Hepatocyte (in vitro differentiated cells): Measurements from ENCODE around the gene FLRT1. TPM values are rescaled to one million over a fixed set of nuclear protein-coding genes. Genes with fewer than 3 reads are reported as not detected.

ENCODE experiments used
- DNase-seq: peaks from one replicate; pipeline ENCODE4 v3.0.0-alpha.2; 2016; ENCODE audit warnings: low spot score
- H2AFZ ChIP-seq: fragments of 200-600 bp; sonication (generic); 2 replicates; pipeline ENCODE4 v1.6.0; 2016; ENCODE audit warnings: antibody characterized with exemption, mild to moderate bottlenecking
- H3K27ac ChIP-seq: fragments of 200-600 bp; sonication (generic); 2 replicates; pipeline ENCODE4 v1.5.1; 2016; ENCODE audit warnings: mild to moderate bottlenecking
- H3K27me3 ChIP-seq: fragments of 200-600 bp; sonication (generic); 2 replicates; pipeline ENCODE4 v1.6.1; 2016
- H3K36me3 ChIP-seq: fragments of 200-600 bp; sonication (generic); replicated peaks from 2 replicates; pipeline ENCODE4 v1.5.1; 2016; ENCODE audit warnings: low read depth; ENCODE audit not compliant: insufficient read depth
- H3K4me1 ChIP-seq: fragments of 200-600 bp; sonication (generic); 2 replicates; pipeline ENCODE4 v1.5.1; 2016; ENCODE audit warnings: mild to moderate bottlenecking, moderate library complexity; ENCODE audit not compliant: insufficient read depth
- H3K4me2 ChIP-seq: fragments of 200-600 bp; sonication (generic); 2 replicates; pipeline ENCODE4 v1.6.0; 2016
- H3K4me3 ChIP-seq: fragments of 200-600 bp; sonication (generic); 2 replicates; pipeline ENCODE4 v1.5.1; 2016; ENCODE audit warnings: mild to moderate bottlenecking
- H3K79me2 ChIP-seq: fragments of 200-600 bp; sonication (generic); 2 replicates; pipeline ENCODE4 v1.6.0; 2017; ENCODE audit warnings: mild to moderate bottlenecking
- H3K9me2 ChIP-seq: fragments of 200-600 bp; sonication (generic); replicated peaks from 2 replicates; pipeline ENCODE4 v1.6.0; 2017; ENCODE audit warnings: mild to moderate bottlenecking; ENCODE audit not compliant: insufficient read depth
- H3K9me3 ChIP-seq: fragments of 200-600 bp; sonication (generic); 2 replicates; pipeline ENCODE4 v1.5.1; 2016; ENCODE audit warnings: low read depth, mild to moderate bottlenecking
- H4K20me1 ChIP-seq: fragments of 200-600 bp; sonication (generic); 2 replicates; pipeline ENCODE4 v1.6.0; 2016; ENCODE audit warnings: mild to moderate bottlenecking; ENCODE audit not compliant: insufficient read depth, poor library complexity, severe bottlenecking
- CTCF ChIP-seq: fragments of 200-600 bp; sonication (generic); IDR thresholded peaks from 2 replicates; pipeline ENCODE4 v1.5.1; 2016; ENCODE audit warnings: antibody characterized with exemption, mild to moderate bottlenecking; ENCODE audit not compliant: poor library complexity
- EZH2 ChIP-seq: fragments of 200-600 bp; sonication (generic); IDR thresholded peaks from 2 replicates; pipeline ENCODE4 v1.6.1; 2016; ENCODE audit warnings: antibody characterized with exemption, mild to moderate bottlenecking, borderline replicate concordance
- EZH2phosphoT487 ChIP-seq: fragments of 200-600 bp; sonication (generic); IDR thresholded peaks from one replicate; pipeline ENCODE4 v1.6.1; 2018; ENCODE audit warnings: antibody characterized with exemption, mild to moderate bottlenecking, low read depth, moderate library complexity; ENCODE audit not compliant: unreplicated experiment, severe bottlenecking
- WGBS: methylation state at CpG from one replicate; pipeline ENCODE4 v1.1.6; 2016; ENCODE audit warnings: low lambda C conversion rate; ENCODE audit errors: missing lambda C conversion rate; 5-methylcytosine and 5-hydroxymethylcytosine counted together
- polyA plus RNA-seq: library from polyadenylated mRNA; unstranded; fragments of >200 nt; fragmentation: Nextera tagmentation; extraction: Ambion mirVana; gene quantifications from 2 replicates; pipeline ENCODE4 v1.2.1, GENCODE V29; 2016
- total RNA-seq: library from RNA; depleted of rRNA; stranded (reverse); fragments of >200 nt; gene quantifications from 2 replicates; pipeline ENCODE4 v1.2.3, GENCODE V29; 2014

The FLRT1 gene
- total and polyA plus RNA-seq, 2 experiments from 2014 or later, result 0.34 to 0.43 TPM

- Histone ChIP-seq H3K4me3 (no peak overlapping the region), H4K20me1 (no peaks in the 10 kb centered on the region), H3K9me2 (no peaks in the 10 kb centered on the region), H3K9me3 (no peaks in the 10 kb centered on the region), H3K79me2 (no peaks in the 10 kb centered on the region), H3K27me3 (peaks cover 3% of the 10 kb centered on the region), H3K36me3 (no peaks in the 10 kb centered on the region), H2AFZ (no peak overlapping the region), H3K27ac (no peak overlapping the region), H3K4me1 (peaks cover 3% of the 10 kb centered on the region), H3K4me2 (no peak overlapping the region)
- no peak for TF ChIP-seq EZH2
- no peak for TF ChIP-seq CTCF
- no peak for TF ChIP-seq EZH2phosphoT487
- no peak for DNase-seq
- 94% methylated on average over 33 of the region's 35 CpGs for WGBS
Observed at GRCh38 chr11:64015935-64016845, 19.5 kb upstream of the FLRT1 start.

- no peak overlapping the region for H3K4me3 ChIP-seq
- 88% methylated on average over 5 of the region's 7 CpGs for WGBS
- no peaks in the 10 kb centered on the region for H3K9me3 ChIP-seq
- no peaks in the 10 kb centered on the region for H3K79me2 ChIP-seq
- H3K4me1 ChIP-seq, result peaks cover 18% of the 10 kb centered on the region
- peaks cover 3% of the 10 kb centered on the region for H3K27me3 ChIP-seq
- TF ChIP-seq EZH2phosphoT487 (no peak), CTCF (no peak), EZH2 (no peak)
- no peaks in the 10 kb centered on the region for H3K9me2 ChIP-seq
- no peaks in the 10 kb centered on the region for H4K20me1 ChIP-seq
- H3K4me2 ChIP-seq, result no peak overlapping the region
- no peak overlapping the region for H2AFZ ChIP-seq
- no peak for DNase-seq
- H3K27ac ChIP-seq, result no peak overlapping the region
- no peaks in the 10 kb centered on the region for H3K36me3 ChIP-seq
Observed at GRCh38 chr11:64017945-64018224, 17.8 kb upstream of the FLRT1 start.

- Histone ChIP-seq H3K36me3 (no peaks in the 10 kb centered on the region), H3K4me1 (peaks cover 18% of the 10 kb centered on the region), H3K4me2 (no peak overlapping the region), H3K79me2 (no peaks in the 10 kb centered on the region), H3K9me3 (no peaks in the 10 kb centered on the region), H3K4me3 (no peak overlapping the region), H3K27ac (no peak overlapping the region), H3K27me3 (peaks cover 3% of the 10 kb centered on the region), H3K9me2 (no peaks in the 10 kb centered on the region), H2AFZ (no peak overlapping the region), H4K20me1 (no peaks in the 10 kb centered on the region)
- no peak for DNase-seq
- TF ChIP-seq EZH2 (no peak), CTCF (no peak), EZH2phosphoT487 (no peak)
- WGBS, result 96% methylated on average over 7 of the region's 8 CpGs
Observed at GRCh38 chr11:64018310-64018709, 17.4 kb upstream of the FLRT1 start.
